Astrocyte (in vitro differentiated cells and primary cell): ENCODE measurements around the gene XRCC6.

Experiments used
- EZH2 ChIP-seq: IDR thresholded peaks from 2 replicates; pipeline ENCODE4 v1.6.1; 2012; ENCODE audit warnings: mild to moderate bottlenecking, low read length, inconsistent platforms; ENCODE audit not compliant: insufficient read depth
- TF ChIP-seq, protein P1 (sequence below): IDR thresholded peaks from 2 replicates; pipeline ENCODE4 v1.5.1; 2011; ENCODE audit warnings: low read depth, mild to moderate bottlenecking, inconsistent platforms, low read length, moderate library complexity; ENCODE audit not compliant: insufficient read depth

DNA sequence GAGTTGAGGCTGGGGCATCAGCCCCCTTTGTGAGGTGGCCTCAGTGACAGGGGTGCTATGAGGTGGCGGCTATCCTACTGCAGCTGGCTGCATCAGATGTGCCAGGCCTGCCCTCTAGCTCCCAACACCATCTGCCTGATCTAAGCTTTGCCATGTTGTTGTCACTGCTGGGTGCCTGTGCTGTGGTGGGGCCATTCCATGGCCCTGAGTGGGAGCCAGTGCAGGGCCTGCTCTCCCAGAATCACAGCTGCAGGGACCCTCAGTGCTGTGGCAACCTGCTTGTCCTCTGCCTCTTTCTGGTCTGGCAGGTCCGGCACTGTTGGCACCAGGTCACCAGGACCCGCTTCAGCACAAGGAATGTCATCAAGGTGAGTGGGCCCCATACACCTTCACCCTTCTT, 69.4 kb downstream of the XRCC6 start:
- no peak for TF ChIP-seq EZH2
- TF ChIP-seq, protein P1, sequence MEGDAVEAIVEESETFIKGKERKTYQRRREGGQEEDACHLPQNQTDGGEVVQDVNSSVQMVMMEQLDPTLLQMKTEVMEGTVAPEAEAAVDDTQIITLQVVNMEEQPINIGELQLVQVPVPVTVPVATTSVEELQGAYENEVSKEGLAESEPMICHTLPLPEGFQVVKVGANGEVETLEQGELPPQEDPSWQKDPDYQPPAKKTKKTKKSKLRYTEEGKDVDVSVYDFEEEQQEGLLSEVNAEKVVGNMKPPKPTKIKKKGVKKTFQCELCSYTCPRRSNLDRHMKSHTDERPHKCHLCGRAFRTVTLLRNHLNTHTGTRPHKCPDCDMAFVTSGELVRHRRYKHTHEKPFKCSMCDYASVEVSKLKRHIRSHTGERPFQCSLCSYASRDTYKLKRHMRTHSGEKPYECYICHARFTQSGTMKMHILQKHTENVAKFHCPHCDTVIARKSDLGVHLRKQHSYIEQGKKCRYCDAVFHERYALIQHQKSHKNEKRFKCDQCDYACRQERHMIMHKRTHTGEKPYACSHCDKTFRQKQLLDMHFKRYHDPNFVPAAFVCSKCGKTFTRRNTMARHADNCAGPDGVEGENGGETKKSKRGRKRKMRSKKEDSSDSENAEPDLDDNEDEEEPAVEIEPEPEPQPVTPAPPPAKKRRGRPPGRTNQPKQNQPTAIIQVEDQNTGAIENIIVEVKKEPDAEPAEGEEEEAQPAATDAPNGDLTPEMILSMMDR, result no peak
